AG10803 (cell line): Measurements from ENCODE around the gene ELL.
"Not testable (repeated sequence)": the region's sequence is repeated elsewhere in the genome, so short reads cannot be mapped to it uniquely, and the experiment has no call there.

ENCODE experiments used
- DNase-seq: peaks from one replicate; pipeline ENCODE4 v3.0.0; 2010; ENCODE audit warnings: low read depth
- H3K4me3 ChIP-seq: 2 replicates; pipeline ENCODE4 v1.5.1; 2011; ENCODE audit warnings: mild to moderate bottlenecking, low read length, control low read depth
- TF ChIP-seq, protein P1 (sequence below): conservative IDR thresholded peaks from 2 replicates; pipeline ENCODE4 v1.5.1; 2011; ENCODE audit warnings: mild to moderate bottlenecking, low read length, control low read depth, inconsistent platforms

ELL gene

DNA sequence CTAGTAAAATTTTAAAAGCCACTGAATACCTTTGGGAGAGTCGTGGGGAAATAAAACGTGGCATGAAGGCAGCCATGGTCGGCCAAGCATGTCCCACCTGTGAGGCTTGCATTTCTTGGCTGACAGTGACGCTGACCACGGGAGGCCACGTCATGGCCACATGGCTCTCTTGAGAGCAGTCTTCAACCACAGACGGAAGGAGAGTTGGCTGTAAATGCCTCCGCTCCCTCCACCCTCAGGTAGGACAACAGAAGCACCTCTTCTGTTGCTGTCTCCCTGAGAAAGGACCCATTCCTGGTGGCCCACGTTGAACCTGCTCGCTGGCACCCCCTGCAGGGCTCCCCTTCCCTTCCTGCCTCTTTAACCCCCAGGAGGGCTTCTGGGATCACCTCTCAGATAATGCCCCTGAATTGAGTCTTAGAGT lies 113.8 kb downstream of the ELL start:
- TF ChIP-seq, protein P1, sequence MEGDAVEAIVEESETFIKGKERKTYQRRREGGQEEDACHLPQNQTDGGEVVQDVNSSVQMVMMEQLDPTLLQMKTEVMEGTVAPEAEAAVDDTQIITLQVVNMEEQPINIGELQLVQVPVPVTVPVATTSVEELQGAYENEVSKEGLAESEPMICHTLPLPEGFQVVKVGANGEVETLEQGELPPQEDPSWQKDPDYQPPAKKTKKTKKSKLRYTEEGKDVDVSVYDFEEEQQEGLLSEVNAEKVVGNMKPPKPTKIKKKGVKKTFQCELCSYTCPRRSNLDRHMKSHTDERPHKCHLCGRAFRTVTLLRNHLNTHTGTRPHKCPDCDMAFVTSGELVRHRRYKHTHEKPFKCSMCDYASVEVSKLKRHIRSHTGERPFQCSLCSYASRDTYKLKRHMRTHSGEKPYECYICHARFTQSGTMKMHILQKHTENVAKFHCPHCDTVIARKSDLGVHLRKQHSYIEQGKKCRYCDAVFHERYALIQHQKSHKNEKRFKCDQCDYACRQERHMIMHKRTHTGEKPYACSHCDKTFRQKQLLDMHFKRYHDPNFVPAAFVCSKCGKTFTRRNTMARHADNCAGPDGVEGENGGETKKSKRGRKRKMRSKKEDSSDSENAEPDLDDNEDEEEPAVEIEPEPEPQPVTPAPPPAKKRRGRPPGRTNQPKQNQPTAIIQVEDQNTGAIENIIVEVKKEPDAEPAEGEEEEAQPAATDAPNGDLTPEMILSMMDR, result peak; percentile 52
- H3K4me3 ChIP-seq, result no peak overlapping the region
- DNase-seq, result no peak

DNA sequence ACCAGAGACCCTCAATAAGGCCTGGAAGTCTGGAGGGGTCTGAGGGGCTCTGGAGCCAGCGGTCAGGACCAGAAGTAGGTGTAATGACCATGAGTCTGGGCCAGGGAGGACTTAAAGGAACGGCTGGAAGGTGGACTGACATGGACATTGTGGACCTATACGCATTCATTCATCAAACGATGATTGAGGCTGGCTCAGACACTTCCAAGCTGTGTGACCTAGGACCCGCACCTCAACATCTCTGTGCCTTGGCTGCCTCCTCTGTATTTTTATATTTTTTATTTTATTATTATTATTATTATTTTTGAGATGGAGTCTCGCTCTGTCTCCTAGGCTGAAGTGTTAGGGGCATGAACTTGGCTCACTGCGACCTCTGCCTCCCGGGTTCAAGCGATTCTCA lies 115.1 kb downstream of the ELL start:
- TF ChIP-seq, protein P1, result no peak
- DNase-seq, result no peak

DNA sequence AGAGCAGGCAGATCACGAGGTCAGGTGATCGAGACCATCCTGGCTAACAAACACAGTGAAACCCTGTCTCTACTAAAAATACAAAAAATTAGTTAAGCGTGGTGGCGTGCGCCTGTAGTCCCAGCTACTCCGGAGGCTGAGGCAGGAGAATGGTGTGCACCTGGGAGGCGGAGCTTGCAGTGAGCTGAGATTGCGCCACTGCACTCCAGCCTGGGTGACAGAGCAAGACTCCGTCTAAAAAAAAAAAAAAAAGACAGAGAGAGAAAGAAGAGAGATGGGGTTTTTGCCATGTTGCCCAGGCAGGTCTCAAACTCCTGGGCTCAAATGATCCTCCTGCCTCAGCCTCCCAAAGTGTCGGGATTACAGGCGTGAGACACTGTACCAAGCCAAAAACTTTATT lies 116.1 kb downstream of the ELL start:
- DNase-seq, H3K4me3 ChIP-seq: not testable (repeated sequence)

More for the DNA sequence above, 115.1 kb downstream of the ELL start:
- H3K4me3 ChIP-seq, result no peak overlapping the region

DNA sequence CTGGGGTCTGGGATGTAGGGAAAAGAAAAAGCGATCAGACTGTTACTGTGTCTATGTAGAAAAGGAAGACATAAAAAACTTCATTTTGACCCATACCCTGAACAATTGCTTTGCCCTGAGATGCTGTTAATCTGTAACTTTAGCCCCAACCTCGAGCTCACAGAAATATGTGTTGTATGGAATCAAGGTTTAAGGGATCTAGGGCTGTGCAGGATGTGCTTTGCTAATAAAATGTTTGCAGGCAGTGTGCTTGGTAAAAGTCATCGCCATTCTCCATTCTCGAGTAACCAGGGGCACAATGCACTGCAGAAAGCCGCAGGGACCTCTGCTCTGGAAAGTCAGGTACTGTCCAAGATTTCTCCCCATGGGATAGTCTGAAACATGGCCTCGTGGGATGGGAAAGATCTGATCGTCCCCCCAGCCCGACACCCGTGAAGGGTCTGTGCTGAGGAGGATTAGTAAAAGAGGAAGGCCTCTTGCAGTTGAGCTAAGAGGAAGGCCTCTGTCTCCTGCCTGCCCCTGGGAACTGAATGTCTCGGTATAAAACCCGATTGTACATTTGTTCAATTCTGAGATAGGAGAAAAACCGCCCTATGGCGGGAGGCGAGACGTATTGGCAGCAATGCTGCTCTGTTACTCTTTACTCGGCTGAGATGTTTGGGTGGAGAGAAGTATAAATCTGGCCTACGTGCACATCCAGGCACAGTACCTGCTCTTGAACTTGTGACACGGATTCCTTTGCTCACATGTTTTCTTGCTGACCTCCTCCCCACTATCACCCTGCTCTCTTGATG lies 119.2 kb downstream of the ELL start:
- H3K4me3 ChIP-seq, DNase-seq: not testable (repeated sequence)

DNA sequence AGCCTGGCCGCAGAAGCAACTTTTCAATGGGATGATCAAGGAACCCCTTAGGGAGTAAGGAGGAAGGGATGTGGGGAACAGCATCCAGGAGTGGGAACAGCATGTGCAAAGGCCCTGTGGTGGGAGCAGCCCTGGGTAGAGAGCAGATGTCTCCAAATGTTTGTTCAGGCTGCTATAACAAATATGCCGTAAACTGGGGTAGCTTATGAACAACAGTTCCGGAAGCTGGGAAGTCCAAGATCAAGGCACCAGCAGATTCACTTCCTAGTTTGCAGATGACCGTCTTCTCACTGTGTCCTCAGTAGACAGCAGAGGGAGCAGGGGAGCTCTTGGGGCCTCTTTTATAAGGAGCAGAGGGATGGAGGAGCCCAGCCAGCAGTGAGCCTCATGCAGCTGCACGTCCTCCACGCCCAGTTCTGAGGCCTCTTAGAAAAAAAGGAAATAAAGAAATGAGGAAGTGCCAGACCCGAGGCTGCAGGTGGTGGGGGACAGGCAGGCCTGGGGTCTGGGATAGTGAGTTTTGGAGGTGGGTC lies 120.2 kb downstream of the ELL start:
- TF ChIP-seq, protein P1, result peak; percentile 66
- peak; percentile 82 for DNase-seq
- H3K4me3 ChIP-seq, result no peak overlapping the region

DNA sequence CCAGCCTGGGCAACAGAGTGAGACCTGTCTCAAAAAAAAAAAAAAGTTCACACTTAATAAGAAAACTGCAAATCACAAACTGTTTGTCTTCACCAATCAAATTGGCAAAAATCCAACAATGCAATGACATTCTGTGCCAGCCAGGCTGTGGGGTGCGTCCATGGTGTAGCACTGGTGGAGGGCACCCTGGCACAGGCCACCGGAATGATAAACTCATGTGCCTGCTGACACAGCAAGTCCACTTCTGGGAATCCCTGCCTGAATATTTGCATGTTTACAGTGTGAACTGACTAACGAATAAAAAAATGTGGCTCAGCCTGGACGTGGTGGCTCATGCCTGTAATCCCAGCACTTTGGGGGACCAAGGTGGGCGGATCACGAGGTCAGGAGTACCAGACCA lies 122.9 kb downstream of the ELL start:
- peak; percentile 73 for DNase-seq
- TF ChIP-seq, protein P1, result no peak
- H3K4me3 ChIP-seq, result no peak overlapping the region

DNA sequence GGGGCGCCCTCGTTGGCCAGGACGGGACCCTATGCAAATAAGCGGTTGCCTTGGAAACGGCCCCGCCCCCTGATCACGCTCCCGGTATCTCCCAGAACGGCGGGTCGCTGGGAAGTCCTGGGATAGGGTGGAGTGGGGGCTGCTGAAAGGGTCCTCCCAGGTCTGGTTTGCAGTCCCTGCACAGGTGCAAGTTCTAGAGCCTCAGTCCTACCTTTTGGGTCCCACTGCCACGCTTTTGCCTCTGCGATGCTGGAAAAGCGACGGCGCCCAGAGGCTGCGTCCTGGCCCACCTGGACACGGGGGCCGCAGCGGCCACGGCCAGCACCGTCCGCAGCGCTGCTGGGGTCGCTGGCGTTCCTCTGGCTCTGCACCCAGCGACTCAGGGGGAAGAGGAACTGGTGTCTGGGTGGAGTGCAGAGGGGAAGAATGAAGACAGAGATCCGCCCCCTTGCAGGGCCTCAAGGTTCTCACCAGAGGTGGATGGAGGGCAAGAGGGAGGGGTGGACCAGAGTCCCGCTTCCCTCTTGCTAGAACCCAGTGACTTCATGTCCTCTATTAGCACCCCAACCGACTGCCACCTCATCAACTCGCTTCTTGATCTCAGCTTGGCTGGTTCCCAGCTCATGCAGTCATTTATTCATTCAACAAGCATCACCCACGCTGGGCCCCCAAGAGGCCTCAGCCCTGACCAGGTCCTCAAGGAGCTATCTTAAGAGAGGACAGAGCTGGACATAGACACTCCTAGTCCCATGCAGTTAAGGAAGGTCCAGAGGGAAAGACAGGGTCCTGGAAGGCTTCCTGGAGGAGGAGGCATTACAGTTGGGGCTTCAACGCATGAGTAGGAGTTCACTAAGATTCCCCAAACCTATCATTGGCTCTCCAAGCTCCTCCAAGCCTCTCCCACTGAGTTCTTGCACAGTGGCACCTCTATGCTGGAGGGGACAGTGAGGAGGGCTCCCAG lies 124.3 kb downstream of the ELL start, which contains the start of gene LRRC25:
Gene LRRC25 (minus strand): TSS at position 381 of the 961 bp plus-strand sequence. CDS start 659 bp downstream, outside the sequence.
- no peak within 1 kb of the TSS for H3K4me3 ChIP-seq
- TF ChIP-seq, protein P1, result no peak
- no peak for DNase-seq
